SKM-1 (cell line): Measurements from ENCODE around the gene HIBCH.
"Not testable (repeated sequence)": the region's sequence is repeated elsewhere in the genome, so short reads cannot be mapped to it uniquely, and the experiment has no call there.

Experiments used
- DNase-seq: peaks from one replicate; lab custom pipeline; 2025; ENCODE audit not compliant: unreplicated experiment; lab: John Stamatoyannopoulos, UW

HIBCH gene

DNA sequence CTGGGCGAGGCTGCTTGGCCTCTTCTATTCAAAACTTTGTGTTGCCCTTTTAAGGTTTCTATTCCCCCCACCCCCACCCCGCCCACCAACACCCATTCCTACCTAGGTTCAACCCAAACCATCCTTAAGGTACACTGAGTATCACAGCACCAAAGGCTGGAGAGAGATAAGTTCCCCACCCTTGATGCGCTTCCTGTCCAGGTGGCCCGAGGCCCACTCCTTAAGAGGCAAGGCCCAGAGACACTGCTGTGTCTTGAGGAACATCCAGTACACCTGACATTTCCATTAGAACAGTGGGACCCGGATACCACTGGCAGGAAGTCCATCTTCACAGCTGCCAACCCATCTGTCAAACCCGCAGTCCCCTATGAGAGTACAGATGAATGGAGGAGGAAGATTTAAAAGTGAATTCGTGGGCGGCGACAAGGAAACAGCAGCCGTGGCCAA lies 23.5 kb upstream of the HIBCH start:
- peak; percentile 38 for DNase-seq

DNA sequence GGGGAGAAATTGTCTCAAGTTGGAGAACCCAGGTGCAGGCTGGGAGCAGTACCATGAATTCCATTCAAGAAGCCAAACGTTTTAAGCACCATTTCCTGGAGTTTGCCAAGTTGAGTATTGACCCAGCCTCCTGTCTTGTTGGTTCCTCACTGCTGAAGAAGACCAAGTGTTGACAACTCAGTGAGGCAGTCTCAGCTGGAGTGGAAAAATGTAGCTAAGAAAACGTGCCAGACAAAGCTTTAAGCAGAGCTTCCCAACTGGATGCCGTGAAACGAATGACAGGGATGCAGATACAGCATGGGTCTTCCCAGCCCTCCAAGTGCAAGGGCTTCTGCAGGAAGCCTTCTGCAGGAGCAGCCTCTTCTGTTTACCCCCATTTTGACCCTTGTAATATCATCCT lies 23.0 kb upstream of the HIBCH start:
- DNase-seq: no peak

DNA sequence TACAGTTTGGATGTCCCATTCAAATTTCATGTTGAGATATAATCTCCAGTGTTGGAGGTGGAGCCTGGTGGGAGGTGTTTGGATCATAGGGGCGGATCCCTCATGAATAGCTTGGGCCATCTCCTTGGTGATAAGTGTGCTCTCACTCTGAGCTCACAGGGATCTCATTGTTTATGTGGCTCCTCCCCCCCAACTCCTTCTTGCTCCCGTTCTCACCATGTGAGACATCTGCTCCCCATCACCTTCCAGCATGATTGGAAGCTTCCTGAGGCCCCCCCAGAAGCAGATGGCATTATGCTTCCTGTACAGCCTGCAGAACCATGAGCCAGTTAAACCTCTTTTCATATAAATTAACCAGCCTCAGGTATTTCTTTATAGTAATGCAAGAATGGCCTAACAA lies 20.7 kb upstream of the HIBCH start:
- no peak for DNase-seq

DNA sequence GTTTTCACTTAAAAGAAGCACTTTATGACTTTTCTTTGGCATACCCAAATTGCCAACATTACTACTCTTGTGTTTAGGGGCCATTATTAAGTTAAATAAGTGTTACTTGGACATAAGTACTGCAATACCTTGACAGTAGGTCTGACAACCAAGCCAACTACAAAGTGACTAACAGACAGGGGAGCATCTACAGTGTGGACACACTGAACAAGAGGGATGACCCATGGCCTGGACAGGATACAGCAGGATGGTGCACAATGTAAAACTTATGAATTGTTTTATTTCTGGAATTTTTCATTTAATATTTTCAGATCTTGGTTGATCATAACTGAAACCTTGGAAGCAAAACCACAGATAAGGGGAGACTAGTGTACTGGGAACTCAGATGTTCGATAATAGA lies 19.8 kb upstream of the HIBCH start:
- DNase-seq: no peak

DNA sequence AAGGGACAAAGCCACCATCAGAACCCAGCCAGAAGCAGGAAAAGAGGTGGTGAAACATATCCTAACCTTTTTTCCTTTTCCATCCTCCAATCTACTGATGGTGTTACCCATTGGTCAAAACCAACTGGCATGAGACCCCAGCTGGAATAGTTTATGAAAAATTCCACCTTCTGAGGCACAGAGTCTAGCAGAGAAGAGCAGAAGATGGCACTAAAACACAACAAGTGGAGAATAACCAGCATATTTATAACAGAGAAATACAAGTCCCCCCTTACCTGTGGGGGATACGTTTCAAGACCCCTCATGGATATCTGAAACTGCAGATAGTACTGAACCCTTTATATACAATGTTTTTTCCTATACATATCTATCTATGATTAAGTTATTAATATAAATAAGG lies 18.8 kb upstream of the HIBCH start:
- DNase-seq: no peak

DNA sequence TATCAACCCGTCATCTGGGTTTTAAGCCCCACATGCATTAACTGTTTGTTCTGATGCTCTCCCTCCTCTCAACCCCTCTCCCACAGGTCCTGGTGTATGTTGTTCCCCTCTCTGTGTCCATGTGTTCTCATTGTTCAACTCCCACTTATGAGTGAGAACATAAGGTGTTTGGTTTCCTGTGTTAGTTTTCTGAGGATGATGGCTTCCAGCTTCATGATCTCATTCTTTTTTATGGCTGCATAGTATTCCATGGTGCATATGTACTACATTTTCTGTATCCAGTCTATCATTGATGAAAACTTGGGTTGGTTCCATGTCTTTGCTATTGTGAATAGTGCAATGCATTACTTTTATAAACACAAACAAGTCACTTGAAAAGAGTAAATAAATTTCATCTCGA lies 16.8 kb upstream of the HIBCH start:
- DNase-seq: no peak

DNA sequence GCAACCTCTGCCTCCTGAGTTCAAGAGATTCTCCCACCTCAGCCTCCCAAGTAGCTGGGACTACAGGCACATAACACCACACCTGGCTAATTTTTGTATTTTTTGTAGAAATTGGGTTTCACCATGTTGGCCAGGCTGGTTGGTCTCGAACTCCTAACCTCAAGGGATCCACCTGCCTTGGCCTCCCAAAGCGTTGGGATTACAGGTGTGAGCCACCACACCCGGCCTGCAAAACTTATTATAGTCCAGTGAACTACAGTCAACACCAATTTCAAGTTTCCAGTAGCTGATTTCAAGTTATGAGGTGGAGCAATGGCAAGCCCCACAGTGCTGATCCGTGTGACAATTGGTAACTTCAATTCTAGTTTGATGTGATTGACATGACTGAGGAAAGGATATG lies 16.0 kb upstream of the HIBCH start:
- not testable (repeated sequence) for DNase-seq

DNA sequence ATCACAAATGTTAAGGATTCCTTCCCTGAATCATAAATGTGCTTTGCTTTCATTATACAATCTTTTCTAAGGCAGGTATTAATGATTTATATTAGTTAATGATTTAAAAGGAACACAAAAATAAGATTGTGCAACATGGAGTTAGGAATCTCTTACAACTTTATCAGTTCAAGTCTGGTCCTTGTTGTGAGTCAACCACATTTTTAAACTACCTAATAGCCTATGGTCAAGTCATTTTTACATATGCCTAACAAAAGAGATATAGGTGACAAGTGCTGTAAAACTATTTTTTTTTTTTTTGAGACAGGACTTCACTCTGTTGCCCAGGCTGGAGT lies 15.6 kb upstream of the HIBCH start:
- DNase-seq: no peak

DNA sequence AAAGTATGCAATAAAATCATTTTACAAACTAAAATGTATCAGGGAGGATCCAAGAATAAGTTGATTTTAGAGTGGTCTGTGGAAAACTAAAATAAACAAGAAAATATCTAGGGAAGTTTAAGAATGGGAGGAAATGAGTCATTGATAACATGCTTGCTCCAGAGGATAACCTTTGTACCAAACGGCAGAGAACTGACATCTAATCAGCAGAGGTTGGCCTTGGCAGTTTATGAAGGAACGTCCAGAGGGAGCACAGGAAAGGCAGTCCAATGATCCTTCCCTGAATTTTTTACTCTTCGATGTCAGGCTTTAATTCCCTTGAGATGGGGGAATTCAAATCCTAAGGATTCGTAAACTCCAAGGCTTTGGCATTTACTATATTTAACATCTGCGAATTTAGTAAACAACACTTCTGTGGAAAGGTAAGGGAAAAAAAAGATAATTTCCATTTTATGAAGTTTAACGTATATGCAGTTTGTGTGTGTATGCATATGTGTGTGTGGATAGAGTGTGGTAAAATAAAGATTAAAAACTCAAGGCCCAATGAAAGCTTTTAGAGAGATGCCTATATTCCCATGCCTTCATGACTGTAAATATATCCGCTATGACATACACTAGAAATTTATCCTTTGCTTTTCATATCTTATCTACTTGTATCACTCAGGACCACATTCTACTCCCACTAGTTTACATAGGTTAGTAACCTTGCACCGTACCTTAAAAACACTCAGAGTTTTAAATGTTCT lies 15.0 kb upstream of the HIBCH start:
- no peak for DNase-seq

DNA sequence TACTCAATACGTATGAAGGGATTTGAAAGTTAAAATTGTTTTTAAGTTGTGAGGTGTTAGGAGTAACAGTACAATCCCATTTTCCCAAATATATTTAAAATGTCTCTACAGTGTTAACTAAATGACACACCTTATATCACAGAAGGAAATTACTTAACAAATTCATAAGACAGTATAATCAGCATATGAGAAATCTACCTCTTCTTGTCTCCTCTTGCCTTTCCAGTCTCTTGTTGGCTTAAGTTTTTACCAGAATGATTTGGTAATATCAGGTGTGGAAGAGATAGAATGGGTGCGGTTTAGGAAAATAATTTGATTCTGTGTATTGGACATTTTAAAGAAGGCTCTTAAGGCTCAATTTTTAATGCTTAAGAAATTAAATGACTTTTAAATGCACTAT lies 14.3 kb upstream of the HIBCH start:
- no peak for DNase-seq

DNA sequence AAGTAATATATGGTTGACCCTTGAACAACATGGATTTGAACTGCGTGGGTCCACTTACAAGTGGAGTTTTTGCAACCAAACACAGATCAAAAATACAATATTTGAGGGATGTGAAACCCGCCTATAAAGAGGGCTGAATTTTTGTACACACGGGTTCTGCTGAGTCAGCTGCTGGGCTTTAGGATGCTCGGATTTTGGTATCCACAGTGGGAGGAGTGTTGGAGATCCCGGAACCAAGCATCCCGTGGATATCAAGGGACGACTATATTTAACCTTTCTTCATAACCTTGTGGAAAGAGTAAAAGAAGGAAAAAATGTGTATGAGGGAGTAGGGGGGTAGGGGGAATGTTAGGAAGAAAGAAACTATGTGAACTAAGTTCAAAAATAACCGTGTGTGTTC lies 13.8 kb upstream of the HIBCH start:
- no peak for DNase-seq

DNA sequence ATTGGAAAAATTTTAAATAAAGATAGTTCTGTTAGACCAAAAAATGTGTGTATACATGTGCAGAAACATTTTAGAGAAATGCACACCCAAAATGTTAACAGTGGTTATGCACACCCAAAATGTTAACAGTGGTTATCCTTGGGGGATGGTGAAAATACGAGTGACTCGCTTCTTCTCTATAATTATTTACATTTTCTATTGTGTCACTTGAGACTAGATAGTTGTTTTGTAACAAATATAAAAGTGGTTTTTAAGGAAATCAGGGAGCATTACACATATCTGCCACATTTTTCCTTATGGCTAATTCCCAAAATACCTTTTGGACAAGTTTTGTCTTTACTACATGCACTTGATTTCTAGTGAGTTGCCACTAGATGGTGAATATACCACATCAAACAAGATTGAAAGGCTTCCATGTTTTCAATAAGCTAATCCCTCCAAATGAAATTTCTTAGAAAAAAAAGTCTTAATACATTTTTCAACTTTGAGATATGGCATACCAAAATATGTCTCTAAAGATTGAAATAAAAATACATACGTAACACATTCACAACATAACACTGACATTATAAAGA lies 9.0 kb upstream of the HIBCH start:
- no peak for DNase-seq

DNA sequence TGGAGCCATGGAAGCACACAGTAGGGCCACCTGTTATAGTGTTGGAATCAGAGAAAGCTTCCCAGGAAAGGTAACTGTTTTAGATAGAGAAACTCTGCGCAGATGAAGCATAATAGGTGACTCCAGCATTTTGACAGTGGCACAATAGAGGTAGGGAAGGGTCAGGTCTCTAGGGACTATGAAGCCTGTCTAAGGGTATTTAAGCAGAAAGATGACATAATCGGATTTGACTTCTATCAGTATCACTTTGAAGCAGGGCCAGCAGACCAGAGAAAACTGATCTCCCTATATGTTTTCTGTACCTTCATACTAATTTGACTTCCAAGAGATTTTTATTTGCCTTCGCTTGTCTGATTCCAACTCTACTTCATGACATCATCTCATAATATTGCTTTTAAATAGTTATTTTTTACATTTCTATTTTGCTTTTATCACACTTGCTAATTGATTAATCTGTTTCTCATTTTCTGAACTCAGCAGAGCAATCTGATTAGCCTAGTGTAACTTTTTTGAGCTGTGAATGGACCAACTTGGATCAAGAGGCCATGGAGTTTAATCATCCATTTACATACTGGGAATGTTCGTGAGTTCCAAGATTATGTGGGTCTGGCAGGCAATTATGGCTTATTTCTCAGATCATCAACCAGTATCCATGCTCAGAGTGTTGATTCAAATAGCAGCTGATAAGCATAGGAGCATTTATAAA lies 8.4 kb upstream of the HIBCH start:
- no peak for DNase-seq

DNA sequence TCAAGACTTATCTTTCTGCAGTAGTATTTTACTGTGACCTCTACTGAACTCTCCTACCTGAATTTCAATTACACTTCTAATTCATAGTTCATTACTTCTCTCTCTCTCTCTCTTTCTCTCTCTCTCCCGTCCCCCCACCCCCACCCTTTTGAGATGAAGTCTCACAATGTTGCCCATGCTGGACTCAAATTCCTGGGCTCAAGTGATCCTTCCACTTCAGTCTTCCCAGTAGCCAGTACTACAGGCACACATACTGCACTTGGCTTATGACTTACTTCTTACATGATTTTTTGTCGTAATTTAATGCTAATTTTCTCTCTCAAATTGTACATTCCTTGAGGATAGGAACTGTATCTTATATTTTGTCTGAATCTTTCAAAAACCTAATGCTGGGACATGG lies 6.0 kb upstream of the HIBCH start:
- DNase-seq: no peak

DNA sequence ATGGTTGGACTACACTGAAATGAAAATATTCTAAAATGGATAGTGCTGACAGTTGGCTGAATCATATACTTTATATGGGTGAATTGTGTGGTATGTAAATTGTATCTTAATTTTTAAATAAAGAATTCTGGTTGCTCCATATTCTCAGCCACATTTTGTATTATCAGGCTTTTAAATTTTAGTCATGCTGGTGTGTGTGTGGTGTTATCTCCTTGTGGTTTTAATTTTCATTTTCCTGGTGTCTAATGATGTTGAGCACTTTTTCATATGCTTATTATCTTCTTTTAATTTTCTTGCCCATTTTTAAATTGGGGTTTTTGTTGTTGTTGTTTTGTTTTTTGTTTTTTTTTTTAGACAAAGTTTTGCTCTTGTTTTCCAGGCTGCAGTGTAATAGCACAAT lies 3.8 kb upstream of the HIBCH start:
- DNase-seq: no peak

DNA sequence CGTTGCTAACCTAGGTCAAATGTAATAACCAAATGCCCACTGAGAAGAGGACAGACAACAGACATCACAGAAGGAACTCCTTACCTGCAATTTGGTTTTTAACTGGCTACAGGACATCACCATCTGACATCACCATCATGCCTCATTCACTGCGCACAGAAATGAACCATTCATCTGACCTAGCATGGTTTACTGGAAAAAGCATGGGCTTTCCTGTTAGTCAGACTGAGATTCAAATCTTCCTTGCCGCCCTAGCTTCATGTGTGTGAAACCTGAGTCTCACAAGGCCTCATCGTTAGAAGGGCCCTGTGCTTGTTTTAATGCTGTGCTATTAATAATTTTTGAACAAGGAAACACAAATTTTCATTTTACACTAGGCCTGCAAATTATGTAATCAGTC lies 1.1 kb upstream of the HIBCH start:
- DNase-seq: no peak

DNA sequence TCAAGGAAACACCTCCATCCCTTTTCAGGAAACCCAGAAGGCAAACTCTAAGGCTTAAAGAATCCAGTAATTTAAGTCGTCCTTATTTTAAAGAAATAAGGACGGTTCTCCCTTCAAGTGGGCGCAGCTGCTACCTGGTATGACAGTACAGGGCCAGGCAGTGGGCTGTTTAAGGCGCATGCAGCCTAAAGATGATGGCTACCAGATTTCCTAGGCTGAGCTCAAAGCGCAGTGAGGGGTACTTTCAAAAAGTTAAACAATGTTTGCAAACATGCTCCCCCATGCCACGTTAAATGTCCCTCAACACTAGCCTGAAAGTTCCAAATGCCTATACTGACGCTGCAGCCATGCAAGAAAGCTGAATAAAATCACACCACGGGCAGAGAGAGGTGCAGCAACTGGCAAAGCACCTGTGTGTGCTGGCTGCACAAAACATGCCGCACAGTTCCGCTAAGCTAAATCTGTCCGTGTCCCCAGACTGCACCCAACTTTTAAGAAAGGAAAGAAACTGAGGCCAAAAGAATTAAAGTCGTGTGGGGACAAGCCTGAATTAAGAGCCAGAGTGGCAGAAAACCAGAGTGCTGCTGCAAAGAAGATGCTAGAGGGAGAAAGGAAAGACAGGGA lies 583 bp downstream of the HIBCH start:
- no peak for DNase-seq

DNA sequence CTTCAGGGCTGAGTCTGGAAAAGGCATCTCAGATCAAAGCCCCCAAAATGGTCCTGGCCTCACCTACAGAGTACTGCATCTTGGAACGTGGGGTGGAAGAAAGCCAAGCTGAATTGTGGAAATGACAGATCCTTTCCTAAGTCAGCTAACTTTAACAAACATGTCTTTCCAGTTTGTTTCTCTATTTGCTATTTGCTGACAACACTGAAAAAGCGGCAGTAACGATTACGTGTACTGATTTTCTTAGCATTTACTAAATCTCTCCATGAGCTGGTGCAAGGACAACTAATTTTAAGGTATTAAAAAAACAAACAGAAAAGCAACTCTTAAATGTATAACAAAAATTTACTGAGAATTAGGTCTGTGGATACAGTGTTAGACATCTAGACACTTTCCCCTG lies 1.1 kb downstream of the HIBCH start:
- DNase-seq: no peak

DNA sequence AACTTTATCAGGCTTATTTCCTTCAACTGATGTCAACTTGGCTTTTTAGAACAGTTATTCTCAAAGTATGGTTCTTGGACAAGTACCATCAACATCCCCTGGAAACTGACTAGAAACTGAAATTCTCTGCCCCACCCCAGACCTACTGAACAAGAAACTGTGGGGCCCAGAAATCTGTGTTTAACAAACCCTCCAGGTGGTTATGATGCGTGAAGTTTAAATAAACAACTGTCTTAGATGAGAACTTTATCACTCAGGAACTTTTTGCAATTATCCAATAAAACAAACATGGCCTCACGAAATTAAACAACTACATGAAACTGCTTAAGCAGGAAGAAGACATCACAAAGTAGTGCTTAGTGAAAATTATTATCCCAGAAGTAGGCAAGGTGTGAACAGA lies 4.4 kb downstream of the HIBCH start:
- DNase-seq: no peak

DNA sequence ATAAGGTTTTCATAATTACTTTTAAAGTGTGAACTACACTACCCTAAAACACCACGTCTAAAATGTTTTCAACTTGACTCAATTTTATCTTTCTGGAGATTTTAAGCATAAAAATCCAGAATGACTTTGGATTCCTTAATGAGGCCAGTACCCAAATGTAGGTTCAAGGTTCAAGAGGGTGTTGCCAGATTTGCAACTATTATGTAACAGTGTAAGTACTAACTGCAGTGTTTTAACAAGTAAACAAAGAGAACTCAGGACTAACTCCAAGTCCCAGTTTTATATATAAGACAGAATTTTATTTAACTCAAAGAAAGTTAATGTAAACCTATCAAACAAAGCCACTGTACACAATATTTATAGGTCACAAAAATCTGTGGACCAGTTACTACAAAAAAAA lies 5.7 kb downstream of the HIBCH start:
- DNase-seq: no peak

DNA sequence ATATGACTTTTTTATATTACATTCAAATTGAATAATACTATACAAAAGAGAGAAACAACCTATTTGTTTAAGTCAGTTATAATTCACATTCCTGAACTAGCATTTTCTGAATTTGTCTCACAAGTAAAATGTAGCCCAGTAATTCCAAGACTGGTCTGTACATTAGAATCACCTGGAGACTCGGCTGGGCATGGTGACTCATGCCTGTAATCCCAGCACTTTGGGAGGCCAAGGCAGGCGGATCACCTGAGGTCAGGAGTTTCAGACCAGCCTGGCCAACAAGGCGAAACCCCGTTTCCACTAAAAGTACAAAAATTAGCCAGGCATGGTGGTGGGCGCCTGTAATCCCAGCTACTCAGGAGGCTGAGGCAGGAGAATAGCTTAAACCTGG lies 7.0 kb downstream of the HIBCH start:
- not testable (repeated sequence) for DNase-seq
